Mesendoderm (in vitro differentiated cells): Measurements from ENCODE around the gene MCEMP1.

Source experiments
- DNase-seq: peaks from one replicate; pipeline ENCODE4 v3.0.0; 2013
- H2AK5ac ChIP-seq: 2 replicates; pipeline ENCODE4 v1.6.1; 2013; ENCODE audit warnings: low read length, inconsistent platforms
- H2BK120ac ChIP-seq: 2 replicates; pipeline ENCODE4 v1.6.1; 2013; ENCODE audit warnings: low read depth, mild to moderate bottlenecking, low read length, moderate library complexity, mixed read lengths
- H2BK15ac ChIP-seq: replicated peaks from 2 replicates; pipeline ENCODE4 v1.6.1; 2013; ENCODE audit warnings: low read depth, mild to moderate bottlenecking, moderate library complexity
- H2BK5ac ChIP-seq: 2 replicates; pipeline ENCODE4 v1.6.1; 2013; ENCODE audit warnings: low read length, inconsistent platforms
- H3K18ac ChIP-seq: 2 replicates; pipeline ENCODE4 v1.6.1; 2013; ENCODE audit warnings: mild to moderate bottlenecking, low read length, mixed read lengths
- H3K23ac ChIP-seq: one replicate; pipeline ENCODE4 v1.6.1; 2013; ENCODE audit warnings: low read length
- H3K27ac ChIP-seq: 2 replicates; pipeline ENCODE4 v1.5.1; 2013; ENCODE audit warnings: low read depth, mild to moderate bottlenecking, inconsistent platforms, low read length, moderate library complexity
- H3K27me3 ChIP-seq: 2 replicates; pipeline ENCODE4 v1.6.1; 2013; ENCODE audit warnings: low read length, control low read depth, mild to moderate bottlenecking, inconsistent platforms; ENCODE audit not compliant: insufficient read depth, poor library complexity
- H3K36me3 ChIP-seq: 2 replicates; pipeline ENCODE4 v1.6.1; 2013; ENCODE audit warnings: low read length, inconsistent platforms; ENCODE audit not compliant: control insufficient read depth, insufficient read depth
- H3K4ac ChIP-seq: one replicate; pipeline ENCODE4 v1.6.1; 2013; ENCODE audit warnings: low read depth, mild to moderate bottlenecking, low read length, moderate library complexity
- H3K4me1 ChIP-seq: 2 replicates; pipeline ENCODE4 v1.6.1; 2013; ENCODE audit warnings: low read depth, low read length, inconsistent platforms; ENCODE audit not compliant: control insufficient read depth
- H3K4me2 ChIP-seq: 2 replicates; pipeline ENCODE4 v1.6.1; 2013; ENCODE audit warnings: low read length
- H3K4me3 ChIP-seq: 2 replicates; pipeline ENCODE4 v1.5.1; 2013; ENCODE audit warnings: mild to moderate bottlenecking, low read length
- H3K56ac ChIP-seq: one replicate; pipeline ENCODE4 v1.6.1; 2013; ENCODE audit warnings: low read length
- H3K79me1 ChIP-seq: 2 replicates; pipeline ENCODE4 v1.6.1; 2013; ENCODE audit warnings: low read length, inconsistent platforms
- H3K79me2 ChIP-seq: 2 replicates; pipeline ENCODE4 v1.6.1; 2013; ENCODE audit warnings: mild to moderate bottlenecking, low read length; ENCODE audit not compliant: control insufficient read depth, insufficient read depth
- H3K9ac ChIP-seq: 2 replicates; pipeline ENCODE4 v1.6.1; 2013; ENCODE audit warnings: low read length, inconsistent platforms
- H4K5ac ChIP-seq: one replicate; pipeline ENCODE4 v1.6.1; 2013; ENCODE audit warnings: low read length
- H4K8ac ChIP-seq: one replicate; pipeline ENCODE4 v1.6.1; 2013; ENCODE audit warnings: low read depth, mild to moderate bottlenecking, control low read depth, low read length, moderate library complexity
- WGBS: extraction: QIAGEN DNeasy Blood & Tissue Kit; methylation state at CpG from one replicate; pipeline ENCODE4 v1.1.7; 2013; ENCODE audit warnings: low lambda C conversion rate, missing lambda C conversion rate; ENCODE audit not compliant: insufficient coverage; ENCODE audit errors: extremely low coverage; 5-methylcytosine and 5-hydroxymethylcytosine counted together

Gene MCEMP1

GRCh38 chr19:7715671-7716070, 38.8 kb downstream of the MCEMP1 start:
- Histone ChIP-seq H3K23ac (no peak overlapping the region), H2AK5ac (no peak overlapping the region), H3K18ac (no peak overlapping the region), H3K79me1 (no peaks in the 10 kb centered on the region), H2BK15ac (no peak overlapping the region), H3K27me3 (no peaks in the 10 kb centered on the region), H2BK5ac (no peak overlapping the region), H3K27ac (no peak overlapping the region), H3K79me2 (no peaks in the 10 kb centered on the region), H2BK120ac (no peak overlapping the region), H4K5ac (no peak overlapping the region), H3K4me3 (no peak overlapping the region), H3K4me1 (no peaks in the 10 kb centered on the region), H3K36me3 (no peaks in the 10 kb centered on the region), H4K8ac (no peak overlapping the region), H3K4me2 (no peak overlapping the region), H3K4ac (no peak overlapping the region), H3K9ac (no peak overlapping the region), H3K56ac (no peak overlapping the region)
- WGBS: no CpG with 5 or more reads among the region's 1 CpG
- no peak for DNase-seq

- H4K8ac ChIP-seq: no peak overlapping the region
- no peak overlapping the region for H2BK120ac ChIP-seq
- no peak overlapping the region for H3K18ac ChIP-seq
- H3K4me1 ChIP-seq: no peaks in the 10 kb centered on the region
- H2AK5ac ChIP-seq: no peak overlapping the region
- no peak overlapping the region for H3K27ac ChIP-seq
- H2BK5ac ChIP-seq: no peak overlapping the region
- no peaks in the 10 kb centered on the region for H3K36me3 ChIP-seq
- H3K9ac ChIP-seq: no peak overlapping the region
- no CpG with 5 or more reads among the region's 1 CpG for WGBS
- H4K5ac ChIP-seq: no peak overlapping the region
- H3K79me1 ChIP-seq: no peaks in the 10 kb centered on the region
- H3K27me3 ChIP-seq: no peaks in the 10 kb centered on the region
- no peak overlapping the region for H3K4ac ChIP-seq
- no peak overlapping the region for H3K4me3 ChIP-seq
- no peak overlapping the region for H3K56ac ChIP-seq
- H3K23ac ChIP-seq: no peak overlapping the region
- no peak overlapping the region for H3K4me2 ChIP-seq
- no peak overlapping the region for H2BK15ac ChIP-seq
- no peak for DNase-seq
- H3K79me2 ChIP-seq: no peaks in the 10 kb centered on the region
Observed at GRCh38 chr19:7716762-7717161, 39.9 kb downstream of the MCEMP1 start.

GRCh38 chr19:7718668-7719067, 41.8 kb downstream of the MCEMP1 start:
- Histone ChIP-seq H3K27ac (no peak overlapping the region), H3K4ac (no peak overlapping the region), H3K56ac (no peak overlapping the region), H3K23ac (no peak overlapping the region), H3K79me2 (no peaks in the 10 kb centered on the region), H2AK5ac (no peak overlapping the region), H2BK120ac (no peak overlapping the region), H3K27me3 (no peaks in the 10 kb centered on the region), H2BK15ac (no peak overlapping the region), H3K79me1 (no peaks in the 10 kb centered on the region), H2BK5ac (no peak overlapping the region), H4K8ac (no peak overlapping the region), H3K9ac (no peak overlapping the region), H3K4me3 (no peak overlapping the region), H3K4me2 (no peak overlapping the region), H4K5ac (no peak overlapping the region), H3K36me3 (no peaks in the 10 kb centered on the region), H3K18ac (no peak overlapping the region), H3K4me1 (no peaks in the 10 kb centered on the region)
- no peak for DNase-seq
- no CpG with 5 or more reads among the region's 8 CpGs for WGBS

DNA sequence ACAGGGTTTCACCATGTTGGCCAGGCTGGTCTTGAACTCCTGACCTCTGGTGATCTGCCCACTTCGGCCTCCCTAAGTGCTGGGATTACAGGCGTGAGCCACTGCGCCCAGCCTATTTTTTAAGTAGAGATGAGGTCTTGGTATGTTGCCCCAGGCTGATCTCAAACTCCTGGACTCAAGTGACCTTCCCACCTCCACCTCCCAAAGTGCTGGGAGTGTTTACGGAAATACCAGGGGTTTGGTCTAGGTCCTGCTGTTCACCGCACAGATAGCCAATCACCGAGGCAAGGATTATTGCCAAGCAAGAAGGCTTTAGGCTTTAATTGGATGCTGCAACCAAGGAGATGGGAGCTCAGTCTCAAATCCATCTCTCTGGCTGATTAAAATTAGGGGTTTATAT, 43.5 kb downstream of the MCEMP1 start:
- H3K4me2 ChIP-seq: no peak overlapping the region
- H4K8ac ChIP-seq: no peak overlapping the region
- H4K5ac ChIP-seq: no peak overlapping the region
- H3K56ac ChIP-seq: no peak overlapping the region
- H3K4ac ChIP-seq: no peak overlapping the region
- no peak overlapping the region for H2BK120ac ChIP-seq
- H3K27ac ChIP-seq: no peak overlapping the region
- no peaks in the 10 kb centered on the region for H3K36me3 ChIP-seq
- no peak overlapping the region for H2BK15ac ChIP-seq
- H3K27me3 ChIP-seq: no peaks in the 10 kb centered on the region
- H2BK5ac ChIP-seq: no peak overlapping the region
- no peak overlapping the region for H3K23ac ChIP-seq
- no peak for DNase-seq
- no peaks in the 10 kb centered on the region for H3K79me1 ChIP-seq
- no peak overlapping the region for H3K4me3 ChIP-seq
- no peaks in the 10 kb centered on the region for H3K79me2 ChIP-seq
- H3K18ac ChIP-seq: no peak overlapping the region
- H3K9ac ChIP-seq: no peak overlapping the region
- H2AK5ac ChIP-seq: no peak overlapping the region
- no CpG with 5 or more reads among the region's 6 CpGs for WGBS
- no peaks in the 10 kb centered on the region for H3K4me1 ChIP-seq

- no peak overlapping the region for H2BK120ac ChIP-seq
- no peaks in the 10 kb centered on the region for H3K36me3 ChIP-seq
- no peak overlapping the region for H3K56ac ChIP-seq
- H3K79me1 ChIP-seq: no peaks in the 10 kb centered on the region
- no peaks in the 10 kb centered on the region for H3K27me3 ChIP-seq
- H3K4me3 ChIP-seq: no peak overlapping the region
- no peak overlapping the region for H2BK5ac ChIP-seq
- no peak overlapping the region for H2AK5ac ChIP-seq
- no peak overlapping the region for H3K4ac ChIP-seq
- H4K8ac ChIP-seq: no peak overlapping the region
- no CpG with 5 or more reads among the region's 5 CpGs for WGBS
- H3K23ac ChIP-seq: no peak overlapping the region
- H3K18ac ChIP-seq: no peak overlapping the region
- no peak for DNase-seq
- no peak overlapping the region for H3K27ac ChIP-seq
- H4K5ac ChIP-seq: no peak overlapping the region
- no peak overlapping the region for H3K9ac ChIP-seq
- H3K4me2 ChIP-seq: no peak overlapping the region
- no peaks in the 10 kb centered on the region for H3K4me1 ChIP-seq
- H3K79me2 ChIP-seq: no peaks in the 10 kb centered on the region
- H2BK15ac ChIP-seq: no peak overlapping the region
Observed at GRCh38 chr19:7722231-7722651, 45.4 kb downstream of the MCEMP1 start.

GRCh38 chr19:7725791-7726190, 48.9 kb downstream of the MCEMP1 start:
- no peak overlapping the region for H3K18ac ChIP-seq
- no peak overlapping the region for H2BK120ac ChIP-seq
- no peak overlapping the region for H3K9ac ChIP-seq
- H2BK15ac ChIP-seq: no peak overlapping the region
- no peak overlapping the region for H3K4ac ChIP-seq
- no CpG with 5 or more reads among the region's 2 CpGs for WGBS
- H3K4me3 ChIP-seq: no peak overlapping the region
- H4K5ac ChIP-seq: no peak overlapping the region
- peaks cover 18% of the 10 kb centered on the region for H3K27me3 ChIP-seq
- H3K27ac ChIP-seq: no peak overlapping the region
- no peak overlapping the region for H2AK5ac ChIP-seq
- H3K23ac ChIP-seq: no peak overlapping the region
- H3K4me1 ChIP-seq: no peaks in the 10 kb centered on the region
- no peak overlapping the region for H4K8ac ChIP-seq
- H3K36me3 ChIP-seq: no peaks in the 10 kb centered on the region
- H2BK5ac ChIP-seq: no peak overlapping the region
- no peak for DNase-seq
- H3K79me2 ChIP-seq: no peaks in the 10 kb centered on the region
- H3K56ac ChIP-seq: no peak overlapping the region
- no peak overlapping the region for H3K4me2 ChIP-seq
- H3K79me1 ChIP-seq: no peaks in the 10 kb centered on the region
